Nephron progenitor cell (in vitro differentiated cells): ENCODE data around the gene PSMC3IP.

Source experiments
- DNase-seq: peaks from one replicate; pipeline ENCODE4 v3.0.0; 2021
- H3K27ac Mint-ChIP-seq: 2 replicates; pipeline ENCODE4 v1.8.0; 2021; ENCODE audit warnings: mild to moderate bottlenecking, moderate library complexity, mixed read lengths
- H3K27me3 Mint-ChIP-seq: 2 replicates; pipeline ENCODE4 v1.8.0; 2021; ENCODE audit warnings: mild to moderate bottlenecking, low read depth, mixed read lengths; ENCODE audit not compliant: poor library complexity
- H3K36me3 Mint-ChIP-seq: 2 replicates; pipeline ENCODE4 v1.8.0; 2021; ENCODE audit warnings: low read depth, mixed read lengths
- H3K4me1 Mint-ChIP-seq: 2 replicates; pipeline ENCODE4 v1.8.0; 2021; ENCODE audit warnings: mixed read lengths
- H3K4me3 Mint-ChIP-seq: 2 replicates; pipeline ENCODE4 v1.8.0; 2021; ENCODE audit warnings: mild to moderate bottlenecking, moderate library complexity, mixed read lengths
- H3K9me3 Mint-ChIP-seq: 2 replicates; pipeline ENCODE4 v1.8.0; 2021; ENCODE audit warnings: mild to moderate bottlenecking, moderate library complexity, mixed read lengths
- TF ChIP-seq, protein P1 (sequence below): fragments of 200-600 bp; sonication (generic); IDR thresholded peaks from 2 replicates; pipeline ENCODE4 v1.5.0; 2021; ENCODE audit warnings: antibody characterized with exemption

Gene PSMC3IP

DNA sequence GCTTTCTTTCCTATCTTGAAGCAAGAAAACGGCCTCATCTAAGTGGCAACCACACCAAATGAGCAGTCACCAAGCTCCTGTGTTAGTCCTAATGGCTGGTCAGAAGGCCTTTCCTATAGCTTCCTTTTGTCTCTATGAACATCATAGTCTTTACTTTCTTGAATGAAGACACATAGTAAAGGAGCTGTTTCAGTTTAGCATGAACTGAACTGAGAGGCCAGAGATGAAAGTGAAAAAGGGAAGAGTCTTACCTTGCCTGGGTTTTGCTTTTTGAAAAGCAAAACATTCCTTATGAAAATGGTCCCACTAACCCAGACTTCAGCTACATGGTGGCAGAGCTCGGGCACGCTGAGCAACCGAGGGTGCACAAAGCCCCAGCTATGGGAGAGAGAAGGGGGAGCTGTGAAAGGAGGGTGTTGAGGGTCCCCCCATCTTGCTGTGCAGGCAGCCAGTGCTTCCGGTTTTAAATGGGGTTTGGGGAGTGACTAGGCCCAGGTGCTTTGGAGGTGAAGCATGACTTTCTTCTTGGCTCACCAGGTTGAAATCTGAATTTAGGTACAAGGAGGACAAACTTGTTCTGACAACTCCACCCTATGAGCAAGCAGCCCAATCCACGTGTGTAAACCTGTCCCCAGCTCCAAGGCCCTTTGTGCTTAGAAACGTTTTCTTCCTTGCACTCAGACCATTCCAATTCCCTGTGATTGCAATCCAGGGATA lies 9.1 kb upstream of the PSMC3IP start:
- H3K4me3 Mint-ChIP-seq: no peak overlapping the region

GRCh38 chr17:42585353-42585752 lies 7.8 kb upstream of the PSMC3IP start:
- no peak for DNase-seq
- H3K27me3 Mint-ChIP-seq: no peaks in the 10 kb centered on the region
- TF ChIP-seq, protein P1, sequence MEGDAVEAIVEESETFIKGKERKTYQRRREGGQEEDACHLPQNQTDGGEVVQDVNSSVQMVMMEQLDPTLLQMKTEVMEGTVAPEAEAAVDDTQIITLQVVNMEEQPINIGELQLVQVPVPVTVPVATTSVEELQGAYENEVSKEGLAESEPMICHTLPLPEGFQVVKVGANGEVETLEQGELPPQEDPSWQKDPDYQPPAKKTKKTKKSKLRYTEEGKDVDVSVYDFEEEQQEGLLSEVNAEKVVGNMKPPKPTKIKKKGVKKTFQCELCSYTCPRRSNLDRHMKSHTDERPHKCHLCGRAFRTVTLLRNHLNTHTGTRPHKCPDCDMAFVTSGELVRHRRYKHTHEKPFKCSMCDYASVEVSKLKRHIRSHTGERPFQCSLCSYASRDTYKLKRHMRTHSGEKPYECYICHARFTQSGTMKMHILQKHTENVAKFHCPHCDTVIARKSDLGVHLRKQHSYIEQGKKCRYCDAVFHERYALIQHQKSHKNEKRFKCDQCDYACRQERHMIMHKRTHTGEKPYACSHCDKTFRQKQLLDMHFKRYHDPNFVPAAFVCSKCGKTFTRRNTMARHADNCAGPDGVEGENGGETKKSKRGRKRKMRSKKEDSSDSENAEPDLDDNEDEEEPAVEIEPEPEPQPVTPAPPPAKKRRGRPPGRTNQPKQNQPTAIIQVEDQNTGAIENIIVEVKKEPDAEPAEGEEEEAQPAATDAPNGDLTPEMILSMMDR: no peak
- H3K4me3 Mint-ChIP-seq: no peak overlapping the region
- H3K4me1 Mint-ChIP-seq: no peaks in the 10 kb centered on the region
- H3K36me3 Mint-ChIP-seq: peaks cover 44% of the 10 kb centered on the region
- H3K9me3 Mint-ChIP-seq: no peaks in the 10 kb centered on the region
- no peak overlapping the region for H3K27ac Mint-ChIP-seq

More for the DNA sequence above, 9.1 kb upstream of the PSMC3IP start:
- H3K9me3 Mint-ChIP-seq: no peaks in the 10 kb centered on the region
- peak overlapping the region; percentile 39 for H3K27ac Mint-ChIP-seq
- no peaks in the 10 kb centered on the region for H3K4me1 Mint-ChIP-seq
- DNase-seq: no peak
- H3K36me3 Mint-ChIP-seq: peaks cover 53% of the 10 kb centered on the region
- H3K27me3 Mint-ChIP-seq: no peaks in the 10 kb centered on the region
- TF ChIP-seq, protein P1: no peak

DNA sequence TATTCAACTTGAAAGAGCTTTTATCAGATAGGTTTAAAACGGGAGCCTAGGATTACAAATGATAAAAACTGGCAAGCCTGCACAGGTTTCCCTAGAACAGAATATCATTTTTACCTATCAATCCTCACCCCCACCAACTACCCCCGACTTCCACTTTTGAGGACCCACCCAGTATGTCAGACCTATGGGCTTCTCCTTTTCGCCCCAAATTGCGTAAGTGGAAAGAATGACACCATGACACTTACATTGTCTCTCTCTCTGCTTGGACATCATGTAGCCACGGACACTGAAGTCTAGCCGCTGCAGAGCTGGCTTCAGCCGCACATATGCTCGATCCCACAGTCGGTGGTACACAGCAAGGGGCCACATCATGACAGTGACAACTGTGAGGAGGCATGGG lies 7.4 kb upstream of the PSMC3IP start:
- Mint-ChIP-seq H3K27ac (no peak overlapping the region), H3K36me3 (peaks cover 40% of the 10 kb centered on the region), H3K4me1 (peaks cover under 1% of the 10 kb centered on the region), H3K9me3 (no peaks in the 10 kb centered on the region), H3K4me3 (no peak overlapping the region), H3K27me3 (no peaks in the 10 kb centered on the region)
- DNase-seq: no peak
- TF ChIP-seq, protein P1: no peak

GRCh38 chr17:42581744-42582270 lies 4.3 kb upstream of the PSMC3IP start:
- DNase-seq: no peak
- Mint-ChIP-seq H3K27me3 (no peaks in the 10 kb centered on the region), H3K9me3 (no peaks in the 10 kb centered on the region), H3K36me3 (peaks cover 24% of the 10 kb centered on the region), H3K4me3 (no peak overlapping the region), H3K27ac (no peak overlapping the region), H3K4me1 (peaks cover 25% of the 10 kb centered on the region)
- TF ChIP-seq, protein P1: no peak

GRCh38 chr17:42579794-42580551 lies 2.4 kb upstream of the PSMC3IP start:
- Mint-ChIP-seq H3K4me1 (peaks cover 41% of the 10 kb centered on the region), H3K36me3 (peaks cover 22% of the 10 kb centered on the region), H3K4me3 (peak overlapping the region; percentile 60), H3K9me3 (no peaks in the 10 kb centered on the region), H3K27me3 (no peaks in the 10 kb centered on the region), H3K27ac (peak overlapping the region; percentile 36)
- DNase-seq: no peak
- TF ChIP-seq, protein P1: no peak
